Tibial artery (tissue), 4 donors: ENCODE measurements around the gene LRRC4B.
A peak's percentile ranks its signal among the peaks of the same experiment; 100 is the strongest.

Experiments
- DNase-seq, 2 donors: peaks; one replicate each; pipeline ENCODE4 v3.0.0-alpha.2; 2019
- H3K27ac ChIP-seq, 2 donors: fragments of 200-600 bp; sonication (generic) in 1 of 2; 1 replicate in 1 of 2; 2 replicates in 1 of 2; pipeline ENCODE4 v1.5.1; 2018 to 2019; ENCODE audit warnings: mild to moderate bottlenecking in 1 of 2
- H3K27me3 ChIP-seq, 2 donors: fragments of 200-600 bp; sonication (generic) in 1 of 2; one replicate each; pipeline versions ENCODE4 v1.5.1 to v1.6.0; 2016 to 2019
- H3K36me3 ChIP-seq, 3 donors: fragments of 200-600 bp; sonication (generic) in 2 of 3; one replicate each; pipeline ENCODE4 v1.5.1; 2016 to 2019; ENCODE audit warnings: mild to moderate bottlenecking in 2 of 3
- H3K4me1 ChIP-seq, 4 donors: fragments of 200-600 bp; sonication (generic) in 2 of 4; 1 replicate in 3 of 4; 2 replicates in 1 of 4; pipeline ENCODE4 v1.5.1; 2016 to 2019
- H3K4me3 ChIP-seq, 2 donors: fragments of 200-600 bp; sonication (generic) in 1 of 2; 1 replicate in 1 of 2; 2 replicates in 1 of 2; pipeline ENCODE4 v1.5.1; 2018 to 2019; ENCODE audit warnings: mild to moderate bottlenecking in 2 of 2
- H3K9me3 ChIP-seq, 3 donors: fragments of 200-600 bp; sonication (generic) in 1 of 3; one replicate each; pipeline ENCODE4 v1.5.1; 2016 to 2019
- CTCF ChIP-seq, 2 experiments: fragments of 200-600 bp in 1 of 2; fragments of 450-650 bp in 1 of 2; IDR thresholded peaks; one replicate each; pipeline ENCODE4 v1.5.1; 2017 to 2019; ENCODE audit warnings: antibody characterized with exemption in 2 of 2, mild to moderate bottlenecking in 1 of 2, moderate library complexity in 1 of 2
- intact Hi-C: fragments of 100-400 bp; cut with DNase I; formaldehyde crosslinking; loops from one replicate; pipeline ENCODE4 v1.15.0; 2023; ENCODE audit warnings: low total_unique reads

Gene LRRC4B

GRCh38 chr19:50479761-50480251 is 88.4 kb downstream of the LRRC4B start:
- DNase-seq = no peak
- H3K36me3 ChIP-seq = peaks cover 21 to 61% (median 55%) of the 10 kb centered on the region in 3 donors
- intact Hi-C loops = no loop called here
- no peak for TF ChIP-seq CTCF (IDR thresholded peaks at IDR 0.05)
- H3K9me3 ChIP-seq = no peaks in the 10 kb centered on the region
- H3K4me3 ChIP-seq = no peak overlapping the region
- no peaks in the 10 kb centered on the region for H3K27me3 ChIP-seq
- peaks cover 0 to 21% (median 14%) of the 10 kb centered on the region in 4 donors for H3K4me1 ChIP-seq
- H3K27ac ChIP-seq = no peak overlapping the region

DNA sequence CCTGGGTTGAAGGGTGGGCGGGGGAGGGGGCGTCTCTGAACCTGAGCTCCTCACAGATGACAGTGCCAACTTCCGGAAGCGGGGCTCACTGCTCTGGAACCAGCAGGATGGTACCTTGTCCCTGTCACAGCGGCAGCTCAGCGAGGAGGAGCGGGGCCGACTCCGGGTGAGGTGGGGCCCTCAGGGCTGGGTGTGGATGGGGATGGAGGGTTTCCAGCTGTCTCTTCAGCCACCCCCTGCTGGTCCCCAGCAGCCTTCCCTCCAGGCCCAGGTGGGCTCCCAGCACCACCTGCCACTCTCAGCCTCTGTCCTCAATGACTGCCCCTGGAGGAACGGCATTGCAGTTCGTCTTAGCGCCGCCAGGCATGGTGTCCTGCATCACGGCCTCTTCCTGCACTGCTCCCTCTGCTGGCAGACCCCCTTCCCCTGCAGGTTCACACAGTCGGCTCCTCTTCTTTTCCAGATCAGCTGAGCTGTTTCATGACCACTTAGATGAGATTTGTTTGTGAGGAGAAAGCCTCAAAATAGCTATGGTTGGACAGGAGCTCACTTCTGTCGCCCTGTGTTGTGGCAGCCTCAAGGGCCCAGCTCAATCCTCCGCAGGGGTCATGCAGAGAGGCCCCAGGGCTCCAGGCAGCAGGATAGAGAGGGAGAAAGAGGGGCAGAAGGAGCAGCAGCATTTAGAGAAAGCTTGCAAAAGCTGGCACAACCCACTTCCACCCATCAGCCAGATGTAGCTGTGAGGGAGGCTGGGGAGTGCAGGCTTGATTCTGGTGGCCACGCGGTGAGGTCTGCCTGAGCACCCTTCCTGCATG is 89.1 kb downstream of the LRRC4B start:
- TF ChIP-seq CTCF (IDR thresholded peaks at IDR 0.05) = no peak
- Histone ChIP-seq H3K27ac (no peak overlapping the region), H3K4me1 (peaks cover 0 to 21% (median 14%) of the 10 kb centered on the region in 4 donors), H3K4me3 (no peak overlapping the region), H3K36me3 (peaks cover 21 to 54% (median 53%) of the 10 kb centered on the region in 3 donors), H3K27me3 (no peaks in the 10 kb centered on the region), H3K9me3 (no peaks in the 10 kb centered on the region)
- intact Hi-C loops = no loop called here
- DNase-seq = no peak

- DNase-seq = no peak
- Histone ChIP-seq H3K27ac (no peak overlapping the region), H3K4me3 (no peak overlapping the region), H3K9me3 (no peaks in the 10 kb centered on the region), H3K27me3 (no peaks in the 10 kb centered on the region), H3K36me3 (peaks cover 21 to 46% (median 43%) of the 10 kb centered on the region in 3 donors), H3K4me1 (peaks cover 0 to 21% (median 14%) of the 10 kb centered on the region in 4 donors)
- no peak for TF ChIP-seq CTCF (IDR thresholded peaks at IDR 0.05)
- intact Hi-C loops = no loop called here
Measured at GRCh38 chr19:50477751-50478515, 90.3 kb downstream of the LRRC4B start.

GRCh38 chr19:50476907-50477238 is 91.4 kb downstream of the LRRC4B start:
- no peak for TF ChIP-seq CTCF (IDR thresholded peaks at IDR 0.05)
- intact Hi-C loops = loop anchor here (1.0 kb wide), 1 partner anchor 34 kb away; the partner anchor contains the start of gene JOSD2
- no peaks in the 10 kb centered on the region for H3K9me3 ChIP-seq

GRCh38 chr19:50476224-50476906 is 91.9 kb downstream of the LRRC4B start, which contains the start of the genes EMC10 and GARIN5A:
Gene EMC10, plus strand, starts transcription at chr19:50476507. Its CDS starts 38 bp downstream, at chr19:50476545.
Gene GARIN5A, minus strand, starts transcription at chr19:50476848. Its CDS starts 460 bp downstream, at chr19:50476388.
- H3K9me3 ChIP-seq = no peaks in the 10 kb centered on the region
- TF ChIP-seq CTCF (IDR thresholded peaks at IDR 0.05) = no peak
- intact Hi-C loops = loop anchor here (1.0 kb wide), 1 partner anchor 35 kb away; the partner anchor contains the start of gene JOSD2
- peaks cover 0 to 21% (median 14%) of the 10 kb centered on the region in 4 donors for H3K4me1 ChIP-seq
- DNase-seq = peak; percentile 68 to 90
- peak within 1 kb of the TSS; percentile 69 to 76 for H3K27ac ChIP-seq
- H3K27me3 ChIP-seq = no peaks in the 10 kb centered on the region
- H3K4me3 ChIP-seq = peak within 1 kb of the TSS; percentile 86 to 90
- peaks cover 13 to 30% (median 27%) of the 10 kb centered on the region in 3 donors for H3K36me3 ChIP-seq

More at GRCh38 chr19:50476907-50477238, 91.4 kb downstream of the LRRC4B start:
- Histone ChIP-seq H3K4me3 (peak overlapping the region; percentile 86 to 90), H3K27ac (peak overlapping the region; percentile 69 to 76), H3K36me3 (peaks cover 18 to 35% (median 32%) of the 10 kb centered on the region in 3 donors), H3K4me1 (peaks cover 0 to 21% (median 14%) of the 10 kb centered on the region in 4 donors), H3K27me3 (no peaks in the 10 kb centered on the region)
- no peak for DNase-seq
